Central memory CD8-positive, alpha-beta T cell (primary cell): Measurements from ENCODE around the gene IRS1.

Experiments
- ATAC-seq: fragments of 150-1000 bp; cut with Tn5 transposase; replicated peaks from 2 replicates; pipeline ENCODE4 v1.10.0; 2022; ENCODE audit warnings: mild to moderate bottlenecking, moderate FRiP score, moderate number of reproducible peaks; ENCODE audit not compliant: poor library complexity, severe bottlenecking; ENCODE audit errors: extremely low read depth
- DNase-seq, 2 donors: peaks; one replicate each; pipeline ENCODE4 v3.0.0; 2021; ENCODE audit warnings: low spot score in 2 of 2
- H3K27ac Mint-ChIP-seq: one replicate; pipeline ENCODE4 v1.8.0; 2022; ENCODE audit warnings: low read depth, mild to moderate bottlenecking, moderate library complexity, mixed read lengths
- H3K27me3 Mint-ChIP-seq: one replicate; pipeline ENCODE4 v1.8.0; 2022; ENCODE audit warnings: mixed read lengths
- H3K36me3 Mint-ChIP-seq: one replicate; pipeline ENCODE4 v1.8.0; 2022; ENCODE audit warnings: mild to moderate bottlenecking, moderate library complexity, mixed read lengths; ENCODE audit not compliant: insufficient read depth
- H3K4me1 Mint-ChIP-seq: one replicate; pipeline ENCODE4 v1.8.0; 2022; ENCODE audit warnings: mixed read lengths
- H3K4me3 Mint-ChIP-seq: one replicate; pipeline ENCODE4 v1.8.0; 2022; ENCODE audit warnings: mild to moderate bottlenecking, moderate library complexity, mixed read lengths
- H3K9me3 Mint-ChIP-seq: one replicate; pipeline ENCODE4 v1.8.0; 2022; ENCODE audit warnings: mixed read lengths

IRS1 gene

GRCh38 chr2:226800941-226801784 lies 1.5 kb upstream of the IRS1 start:
- Mint-ChIP-seq H3K4me1 (peaks cover 10% of the 10 kb centered on the region), H3K9me3 (no peaks in the 10 kb centered on the region), H3K27ac (no peak overlapping the region), H3K4me3 (peak overlapping the region; percentile 80), H3K36me3 (no peaks in the 10 kb centered on the region), H3K27me3 (peaks cover 42% of the 10 kb centered on the region)
- DNase-seq (peak in 1 of 2 donors; percentile 28), ATAC-seq (no peak)

DNA sequence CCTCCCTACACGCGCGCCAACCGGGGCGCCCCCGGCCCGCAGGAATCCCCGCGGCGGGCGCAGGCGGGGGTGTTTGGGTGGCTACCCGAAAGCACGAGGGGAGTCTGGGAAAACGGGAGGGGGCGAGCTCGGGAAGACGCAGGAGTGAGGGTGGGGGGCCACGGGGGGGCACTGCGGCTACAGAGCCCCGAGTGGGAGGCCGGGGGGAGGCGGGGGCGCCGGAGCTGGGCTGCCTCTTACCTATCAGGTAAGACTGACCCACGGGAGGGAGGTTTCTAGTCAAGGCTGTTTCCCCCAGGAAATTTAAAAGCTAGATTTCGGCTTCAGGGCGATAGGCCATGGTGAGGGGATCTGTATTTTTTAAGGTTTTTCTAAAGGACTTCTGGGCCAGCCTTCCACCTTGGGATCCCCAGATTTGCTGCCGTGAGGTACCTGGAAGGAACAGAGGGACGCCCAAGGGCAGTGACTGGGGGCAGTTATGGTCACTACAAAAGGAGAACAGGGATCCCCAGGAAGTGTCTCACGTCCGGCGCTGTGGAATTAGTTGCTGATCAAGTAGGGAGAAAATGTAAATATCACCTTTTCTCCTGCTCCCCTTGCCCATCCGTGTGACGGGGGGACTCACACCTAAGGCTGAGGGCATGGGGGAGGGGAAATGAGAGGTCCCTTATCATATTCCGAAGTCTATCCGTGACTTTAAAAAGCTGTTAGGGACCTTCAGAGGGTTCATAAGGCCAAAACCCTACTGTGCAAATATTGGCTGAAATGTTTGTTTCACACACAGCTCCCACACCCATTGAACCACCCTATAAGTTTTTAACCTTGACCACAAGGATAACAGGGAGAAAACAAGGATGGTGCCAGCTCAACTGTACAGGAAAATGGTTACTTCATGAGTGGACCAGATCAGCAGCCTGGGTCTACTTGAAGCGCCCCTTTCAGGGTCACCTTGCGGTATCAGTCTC lies 638 bp upstream of the IRS1 start:
- Mint-ChIP-seq H3K27ac (no peak overlapping the region), H3K9me3 (no peaks in the 10 kb centered on the region), H3K27me3 (peaks cover 37% of the 10 kb centered on the region), H3K4me1 (peaks cover 10% of the 10 kb centered on the region), H3K36me3 (no peaks in the 10 kb centered on the region), H3K4me3 (peak overlapping the region; percentile 80)
- DNase-seq (no peak), ATAC-seq (no peak)

- Mint-ChIP-seq H3K36me3 (no peaks in the 10 kb centered on the region), H3K27ac (no peak overlapping the region), H3K9me3 (no peaks in the 10 kb centered on the region), H3K27me3 (peaks cover 27% of the 10 kb centered on the region), H3K4me1 (peaks cover 10% of the 10 kb centered on the region), H3K4me3 (peak overlapping the region; percentile 80)
- DNase-seq, result peak; percentile 17 to 28
- ATAC-seq, result peak; percentile 31
Observed at GRCh38 chr2:226798422-226799210, 1.0 kb downstream of the IRS1 start.

- H3K27me3 Mint-ChIP-seq, result peaks cover 22% of the 10 kb centered on the region
- ATAC-seq (no peak), DNase-seq (no peak)
- no peaks in the 10 kb centered on the region for H3K36me3 Mint-ChIP-seq
- no peaks in the 10 kb centered on the region for H3K9me3 Mint-ChIP-seq
- H3K4me1 Mint-ChIP-seq, result peaks cover 10% of the 10 kb centered on the region
- no peak overlapping the region for H3K27ac Mint-ChIP-seq
- H3K4me3 Mint-ChIP-seq, result peak overlapping the region; percentile 80
Observed at GRCh38 chr2:226797989-226798421, 1.6 kb downstream of the IRS1 start.

GRCh38 chr2:226797289-226797988 lies 2.2 kb downstream of the IRS1 start:
- DNase-seq (no peak), ATAC-seq (no peak)
- Mint-ChIP-seq H3K9me3 (no peaks in the 10 kb centered on the region), H3K4me3 (peak overlapping the region; percentile 80), H3K27me3 (peaks cover 18% of the 10 kb centered on the region), H3K36me3 (no peaks in the 10 kb centered on the region), H3K4me1 (peaks cover 10% of the 10 kb centered on the region), H3K27ac (no peak overlapping the region)

GRCh38 chr2:226796840-226797288 lies 2.8 kb downstream of the IRS1 start:
- Mint-ChIP-seq H3K4me1 (peaks cover 16% of the 10 kb centered on the region), H3K36me3 (peaks cover 2% of the 10 kb centered on the region), H3K27me3 (peaks cover 17% of the 10 kb centered on the region), H3K27ac (no peak overlapping the region), H3K4me3 (peak overlapping the region; percentile 80), H3K9me3 (no peaks in the 10 kb centered on the region)
- ATAC-seq (no peak), DNase-seq (no peak)

DNA sequence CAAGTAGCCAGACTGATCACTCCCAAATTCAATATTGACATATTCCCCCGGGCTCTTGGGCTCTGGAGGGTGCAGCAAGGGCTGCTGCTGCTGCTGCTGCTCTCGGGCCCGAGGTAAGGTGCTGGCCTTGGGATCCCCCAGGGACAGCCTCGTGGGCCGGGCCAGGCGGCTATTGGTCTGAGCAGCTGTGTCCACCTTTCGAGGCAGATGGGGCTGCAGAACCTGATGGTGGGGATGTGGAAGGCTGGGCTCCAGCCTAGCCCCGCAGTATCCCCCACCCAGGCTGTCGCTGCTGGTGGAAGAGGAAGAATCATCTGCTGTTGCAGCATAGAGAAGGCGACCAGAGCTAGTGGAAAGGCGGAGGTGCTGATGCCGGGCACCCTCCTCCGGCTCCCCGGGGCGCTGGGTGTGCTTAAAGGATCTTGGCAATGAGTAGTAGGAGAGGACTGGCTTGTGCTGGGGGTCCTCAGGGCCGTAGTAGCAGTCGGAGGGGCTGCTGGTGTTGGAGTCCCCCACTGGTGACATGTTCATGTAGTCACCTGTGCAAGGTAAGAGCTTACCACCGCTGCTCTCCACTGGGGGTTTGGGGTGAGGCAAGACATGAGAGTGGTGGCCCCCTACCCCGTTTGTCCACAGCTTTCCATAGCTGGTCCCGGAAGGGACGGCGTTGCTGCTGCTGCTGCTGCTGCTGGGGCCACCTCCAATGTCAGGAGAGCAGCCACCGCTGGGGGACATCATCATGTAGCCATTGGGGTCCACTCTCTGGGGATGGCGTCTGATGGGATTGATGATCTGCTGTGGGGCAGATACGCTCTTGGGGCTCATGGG lies 3.4 kb downstream of the IRS1 start:
- no peak overlapping the region for H3K27ac Mint-ChIP-seq
- H3K9me3 Mint-ChIP-seq, result no peaks in the 10 kb centered on the region
- peaks cover 4% of the 10 kb centered on the region for H3K36me3 Mint-ChIP-seq
- ATAC-seq, result no peak
- peaks cover 11% of the 10 kb centered on the region for H3K27me3 Mint-ChIP-seq
- peaks cover 13% of the 10 kb centered on the region for H3K4me1 Mint-ChIP-seq
- no peak for DNase-seq
- peak overlapping the region; percentile 16 for H3K4me3 Mint-ChIP-seq

- Mint-ChIP-seq H3K27ac (no peak overlapping the region), H3K4me1 (peaks cover 13% of the 10 kb centered on the region), H3K4me3 (no peak overlapping the region), H3K9me3 (no peaks in the 10 kb centered on the region), H3K27me3 (peaks cover 3% of the 10 kb centered on the region), H3K36me3 (peaks cover 7% of the 10 kb centered on the region)
- DNase-seq, result no peak
- ATAC-seq, result no peak
Observed at GRCh38 chr2:226795281-226796011, 4.2 kb downstream of the IRS1 start.

DNA sequence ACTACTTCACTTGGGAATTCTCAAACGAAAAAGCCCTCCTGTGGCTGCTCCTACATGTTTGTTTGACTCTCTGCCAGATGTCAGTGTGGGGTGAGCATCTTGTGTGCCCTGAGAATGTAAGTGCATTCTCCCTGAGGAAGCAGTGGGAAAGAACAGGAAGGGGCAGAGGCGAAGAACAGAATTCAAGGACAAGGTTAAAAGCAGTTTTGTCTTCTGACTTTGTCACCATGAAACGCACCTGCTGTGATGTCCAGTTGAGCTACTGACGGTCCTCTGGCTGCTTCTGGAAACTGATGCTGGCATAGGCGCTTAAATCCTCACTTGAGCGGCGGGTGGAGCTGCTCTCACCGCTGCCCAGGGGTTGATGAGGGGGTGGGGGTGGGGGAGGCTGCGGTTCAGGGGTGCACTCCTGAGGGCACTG lies 4.9 kb downstream of the IRS1 start:
- no peaks in the 10 kb centered on the region for H3K27me3 Mint-ChIP-seq
- H3K9me3 Mint-ChIP-seq, result no peaks in the 10 kb centered on the region
- no peak for ATAC-seq
- peaks cover 7% of the 10 kb centered on the region for H3K36me3 Mint-ChIP-seq
- no peak for DNase-seq
- peaks cover 13% of the 10 kb centered on the region for H3K4me1 Mint-ChIP-seq
- H3K27ac Mint-ChIP-seq, result no peak overlapping the region
- H3K4me3 Mint-ChIP-seq, result no peak overlapping the region

DNA sequence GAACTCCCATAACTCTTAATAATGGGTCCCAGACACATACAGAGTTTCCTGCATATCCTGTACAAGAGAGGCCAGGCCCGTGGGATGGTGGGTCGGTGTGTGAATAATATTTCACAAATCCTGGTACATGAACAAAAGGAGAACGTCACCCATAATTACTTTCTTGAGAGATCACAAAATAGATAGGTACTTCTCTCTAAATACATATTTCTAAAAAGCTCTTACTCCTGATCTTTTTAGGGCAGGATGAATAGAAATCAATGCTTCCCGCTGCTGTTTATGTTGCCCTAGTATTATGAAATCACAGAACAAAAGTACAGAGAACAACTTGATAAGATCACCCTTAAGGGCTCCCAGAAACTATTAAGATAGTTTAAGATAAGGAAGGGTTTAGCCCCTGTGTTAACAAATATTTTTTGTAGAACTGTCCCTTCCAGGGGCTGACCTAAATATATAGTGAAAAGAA lies 5.4 kb downstream of the IRS1 start:
- H3K27ac Mint-ChIP-seq, result no peak overlapping the region
- no peaks in the 10 kb centered on the region for H3K27me3 Mint-ChIP-seq
- ATAC-seq, result no peak
- peaks cover 13% of the 10 kb centered on the region for H3K4me1 Mint-ChIP-seq
- H3K4me3 Mint-ChIP-seq, result no peak overlapping the region
- H3K9me3 Mint-ChIP-seq, result no peaks in the 10 kb centered on the region
- peaks cover 7% of the 10 kb centered on the region for H3K36me3 Mint-ChIP-seq
- no peak for DNase-seq
